Panc1 (cell line): Measurements from ENCODE around the gene CA9.

ENCODE experiments used
- CTCF ChIP-seq: fragments of 450-650 bp; IDR thresholded peaks from 2 replicates; pipeline ENCODE4 v1.5.1; 2017; ENCODE audit warnings: mild to moderate bottlenecking
- POLR2AphosphoS5 ChIP-seq: IDR thresholded peaks from 2 replicates; pipeline ENCODE4 v1.6.1; 2012; ENCODE audit warnings: mild to moderate bottlenecking, low read depth, low read length, moderate library complexity
- SIN3A ChIP-seq: IDR thresholded peaks from 2 replicates; pipeline ENCODE4 v1.6.1; 2012; ENCODE audit warnings: low read depth, mild to moderate bottlenecking, low read length, moderate library complexity, borderline replicate concordance; ENCODE audit not compliant: insufficient read depth
- TCF7L2 ChIP-seq: IDR thresholded peaks from 2 replicates; pipeline ENCODE4 v1.6.1; 2011; ENCODE audit warnings: mild to moderate bottlenecking, low read depth, low read length, inconsistent platforms
- TF ChIP-seq, protein P1 (sequence below), 2 experiments: IDR thresholded peaks; 2 replicates each; pipeline ENCODE4 v1.6.1; 2011 to 2012; ENCODE audit warnings: low read depth in 2 of 2, control low read depth in 1 of 2, low read length in 1 of 2, mild to moderate bottlenecking in 1 of 2, moderate library complexity in 1 of 2; ENCODE audit not compliant: insufficient read depth in 1 of 2

- no peak for TF ChIP-seq CTCF
- TF ChIP-seq, protein P1, sequence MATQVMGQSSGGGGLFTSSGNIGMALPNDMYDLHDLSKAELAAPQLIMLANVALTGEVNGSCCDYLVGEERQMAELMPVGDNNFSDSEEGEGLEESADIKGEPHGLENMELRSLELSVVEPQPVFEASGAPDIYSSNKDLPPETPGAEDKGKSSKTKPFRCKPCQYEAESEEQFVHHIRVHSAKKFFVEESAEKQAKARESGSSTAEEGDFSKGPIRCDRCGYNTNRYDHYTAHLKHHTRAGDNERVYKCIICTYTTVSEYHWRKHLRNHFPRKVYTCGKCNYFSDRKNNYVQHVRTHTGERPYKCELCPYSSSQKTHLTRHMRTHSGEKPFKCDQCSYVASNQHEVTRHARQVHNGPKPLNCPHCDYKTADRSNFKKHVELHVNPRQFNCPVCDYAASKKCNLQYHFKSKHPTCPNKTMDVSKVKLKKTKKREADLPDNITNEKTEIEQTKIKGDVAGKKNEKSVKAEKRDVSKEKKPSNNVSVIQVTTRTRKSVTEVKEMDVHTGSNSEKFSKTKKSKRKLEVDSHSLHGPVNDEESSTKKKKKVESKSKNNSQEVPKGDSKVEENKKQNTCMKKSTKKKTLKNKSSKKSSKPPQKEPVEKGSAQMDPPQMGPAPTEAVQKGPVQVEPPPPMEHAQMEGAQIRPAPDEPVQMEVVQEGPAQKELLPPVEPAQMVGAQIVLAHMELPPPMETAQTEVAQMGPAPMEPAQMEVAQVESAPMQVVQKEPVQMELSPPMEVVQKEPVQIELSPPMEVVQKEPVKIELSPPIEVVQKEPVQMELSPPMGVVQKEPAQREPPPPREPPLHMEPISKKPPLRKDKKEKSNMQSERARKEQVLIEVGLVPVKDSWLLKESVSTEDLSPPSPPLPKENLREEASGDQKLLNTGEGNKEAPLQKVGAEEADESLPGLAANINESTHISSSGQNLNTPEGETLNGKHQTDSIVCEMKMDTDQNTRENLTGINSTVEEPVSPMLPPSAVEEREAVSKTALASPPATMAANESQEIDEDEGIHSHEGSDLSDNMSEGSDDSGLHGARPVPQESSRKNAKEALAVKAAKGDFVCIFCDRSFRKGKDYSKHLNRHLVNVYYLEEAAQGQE (IDR thresholded peaks at IDR 0.05; ENCODE audit: insufficient read depth in 1 of 2, low read depth in 2 of 2, low read length in 1 of 2): no peak
- no peak for TF ChIP-seq SIN3A
- no peak for TF ChIP-seq POLR2AphosphoS5
- TF ChIP-seq TCF7L2: no peak
Observed at GRCh38 chr9:35718721-35719511, 45.2 kb downstream of the CA9 start.
